HG02852 (cell line): Measurements from ENCODE around the gene ANAPC16.
A peak's percentile ranks its signal among the peaks of the same experiment; 100 is the strongest.
"Not testable (repeated sequence)": the region's sequence is repeated elsewhere in the genome, so short reads cannot be mapped to it uniquely, and the experiment has no call there.

Experiments used
- ATAC-seq: cut with Tn5 transposase; IDR thresholded peaks from one replicate; pipeline ENCODE4 v1.9.1; 2021; ENCODE audit warnings: mild to moderate bottlenecking, moderate library complexity; ENCODE audit not compliant: unreplicated experiment

The ANAPC16 gene

GRCh38 chr10:72261784-72262404 is 46.1 kb downstream of the ANAPC16 start:
- peak; percentile 9 for ATAC-seq

DNA sequence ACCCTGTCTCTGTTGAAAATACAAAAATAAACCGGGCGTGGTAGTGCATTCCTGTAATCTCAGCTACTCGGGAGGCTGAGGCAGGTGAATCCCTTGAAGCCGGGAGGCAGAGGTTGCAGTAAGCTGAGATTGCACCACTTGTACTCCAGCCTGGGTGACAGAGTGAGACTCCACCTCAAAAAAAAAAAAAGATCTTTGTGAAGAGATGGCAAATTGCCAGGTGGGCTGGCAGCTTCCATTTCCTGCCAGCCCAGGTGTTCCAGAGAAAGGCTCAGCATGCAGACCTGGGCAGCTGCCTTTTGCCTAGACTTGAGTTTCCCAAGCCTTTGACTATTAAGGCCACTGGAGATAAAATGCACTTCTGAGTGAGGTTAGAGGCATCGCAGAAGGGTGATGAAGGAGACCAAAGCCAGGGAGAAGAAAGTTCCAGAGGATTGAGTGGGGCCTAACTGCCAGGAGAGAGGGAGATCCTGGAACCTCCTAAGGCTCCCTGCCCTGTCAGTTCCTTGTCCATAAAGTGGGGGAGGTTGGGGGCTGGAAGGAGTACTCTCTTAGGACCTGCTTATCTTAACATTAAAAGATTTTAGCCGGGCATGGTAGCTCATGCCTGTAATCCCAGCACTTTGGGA is 47.9 kb downstream of the ANAPC16 start:
- no peak for ATAC-seq

DNA sequence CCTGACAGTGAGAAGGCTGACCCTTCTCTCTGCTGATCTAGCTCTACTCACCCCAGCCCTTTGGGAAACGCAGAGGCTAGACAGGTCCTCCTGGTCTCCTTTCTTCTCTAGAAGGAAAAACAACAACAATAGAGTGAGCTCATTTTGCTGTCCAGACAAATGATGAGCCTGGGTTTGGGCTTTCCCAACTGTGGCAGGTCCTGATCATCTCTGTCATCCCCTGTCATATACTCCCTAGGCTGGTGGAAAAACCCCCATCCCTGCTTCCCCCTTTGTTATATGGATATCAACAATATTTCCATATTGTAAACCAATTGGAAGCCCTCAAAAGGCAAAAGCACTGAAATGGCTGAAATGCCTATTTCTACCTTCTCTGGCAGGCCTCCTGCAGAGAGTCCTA is 48.7 kb downstream of the ANAPC16 start:
- no peak for ATAC-seq

GRCh38 chr10:72265508-72265907 is 49.7 kb downstream of the ANAPC16 start:
- ATAC-seq, result no peak

GRCh38 chr10:72265990-72266865 is 50.4 kb downstream of the ANAPC16 start:
- ATAC-seq, result no peak

DNA sequence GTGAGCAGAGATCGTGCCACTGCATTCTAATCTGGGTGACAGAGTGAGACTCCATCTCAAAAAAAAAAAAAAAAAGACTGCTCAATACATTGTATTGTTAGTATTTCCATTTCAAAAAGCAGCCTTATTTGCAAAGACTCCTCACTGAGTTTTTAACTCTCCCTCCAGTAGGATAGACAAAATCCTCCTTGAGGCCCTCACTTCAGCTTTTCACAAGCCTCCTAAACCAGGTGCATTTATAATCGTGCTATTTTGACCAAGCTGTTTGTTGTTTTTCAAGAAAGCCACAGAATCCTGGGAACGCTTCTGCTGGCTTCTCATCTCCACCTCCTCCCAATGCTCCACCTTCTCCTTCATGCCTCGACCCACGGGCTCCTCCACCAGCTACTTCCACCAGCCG is 51.6 kb downstream of the ANAPC16 start:
- no peak for ATAC-seq

DNA sequence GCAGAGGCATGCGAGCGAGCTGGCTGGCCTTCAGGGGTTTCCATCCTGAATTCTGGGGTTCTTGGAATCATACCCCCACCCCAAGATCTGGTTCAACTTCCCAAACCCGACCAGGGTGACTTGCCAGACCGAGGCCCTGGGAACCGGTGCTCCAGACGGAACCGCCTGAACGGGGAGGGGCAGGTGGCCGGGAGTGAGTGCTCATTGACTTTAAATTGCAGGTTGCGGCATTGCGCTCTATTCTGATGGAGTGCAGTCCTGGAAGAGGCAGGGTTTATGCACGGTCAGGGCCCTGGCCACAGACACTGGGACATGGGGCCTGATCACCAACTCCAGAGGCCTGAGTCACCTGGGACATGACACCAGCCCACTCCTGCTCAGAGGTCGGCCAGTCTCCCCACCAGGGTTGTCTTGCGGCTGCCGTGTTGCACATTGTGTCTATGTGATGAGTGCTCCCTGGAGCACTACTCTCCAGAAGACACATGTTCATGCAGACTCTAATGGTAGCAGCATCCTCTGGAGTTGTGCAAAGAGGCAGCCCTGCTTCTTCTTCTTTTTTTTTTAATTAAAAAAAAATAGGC is 52.1 kb downstream of the ANAPC16 start:
- no peak for ATAC-seq

DNA sequence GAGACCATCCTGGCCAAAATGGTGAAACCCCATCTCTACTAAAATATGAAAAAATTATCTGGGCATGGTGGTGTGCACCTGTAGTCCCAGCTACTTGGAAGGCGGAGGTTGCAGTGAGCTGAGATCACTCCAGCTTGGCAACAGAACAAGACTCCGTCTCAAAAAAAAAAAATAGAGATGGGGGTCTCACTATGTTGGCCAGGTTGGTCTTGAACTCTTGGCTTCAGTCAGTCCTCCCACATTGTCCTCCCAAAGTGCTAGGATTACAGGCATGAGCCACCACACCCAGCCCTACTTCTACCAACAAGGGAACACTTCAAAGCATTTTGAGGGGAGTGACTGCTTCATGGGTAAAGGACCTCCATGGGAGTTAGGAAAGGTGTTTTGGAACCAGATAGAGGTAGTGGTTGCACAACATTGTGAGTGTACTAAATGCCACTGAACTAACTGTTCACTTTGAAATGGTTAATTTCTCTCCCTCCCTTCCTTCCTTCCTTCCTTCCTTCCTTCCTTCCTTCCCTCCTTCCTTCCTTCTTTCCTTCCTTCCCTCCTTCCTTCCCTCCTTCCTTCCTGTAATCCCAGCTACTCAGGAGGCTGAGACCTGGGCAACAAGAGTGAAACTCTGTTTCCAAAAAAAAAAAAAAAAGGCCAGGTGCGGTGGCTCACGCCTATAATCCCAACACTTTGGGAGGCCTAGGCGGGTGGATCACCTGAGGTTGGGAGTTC is 52.8 kb downstream of the ANAPC16 start:
- not testable (repeated sequence) for ATAC-seq

DNA sequence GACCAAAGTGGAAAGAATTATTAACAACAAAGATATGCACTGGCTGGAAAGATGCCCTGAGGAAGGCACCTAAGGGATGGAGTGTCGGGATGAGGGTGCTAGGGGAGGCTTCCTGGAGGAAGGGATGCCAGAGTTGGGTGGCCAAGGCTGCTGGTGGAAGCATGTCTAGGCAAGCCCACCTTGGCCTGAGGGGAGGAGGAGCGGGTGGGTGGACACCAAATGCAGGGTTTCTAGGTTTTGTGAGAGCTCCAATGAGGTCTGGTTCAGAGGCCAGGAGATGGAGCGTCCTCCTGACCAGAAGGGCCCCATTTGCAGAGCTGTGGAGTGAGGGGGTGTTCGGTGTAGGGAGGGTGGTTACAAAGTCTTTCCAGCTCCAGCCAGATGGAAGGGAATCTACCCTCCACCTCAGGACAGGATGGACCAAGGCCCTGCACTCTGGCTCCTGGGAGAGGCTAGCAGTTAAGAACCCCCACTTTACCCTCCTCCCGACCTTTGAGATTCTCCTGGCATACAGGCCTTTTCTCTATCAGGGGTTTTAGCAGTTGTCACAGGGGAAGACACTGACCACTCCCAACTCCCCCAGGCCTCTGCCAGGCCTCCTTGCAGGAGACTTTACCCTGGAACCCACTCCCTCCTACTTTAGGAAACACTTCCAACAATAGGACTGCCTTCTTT is 54.9 kb downstream of the ANAPC16 start:
- no peak for ATAC-seq

DNA sequence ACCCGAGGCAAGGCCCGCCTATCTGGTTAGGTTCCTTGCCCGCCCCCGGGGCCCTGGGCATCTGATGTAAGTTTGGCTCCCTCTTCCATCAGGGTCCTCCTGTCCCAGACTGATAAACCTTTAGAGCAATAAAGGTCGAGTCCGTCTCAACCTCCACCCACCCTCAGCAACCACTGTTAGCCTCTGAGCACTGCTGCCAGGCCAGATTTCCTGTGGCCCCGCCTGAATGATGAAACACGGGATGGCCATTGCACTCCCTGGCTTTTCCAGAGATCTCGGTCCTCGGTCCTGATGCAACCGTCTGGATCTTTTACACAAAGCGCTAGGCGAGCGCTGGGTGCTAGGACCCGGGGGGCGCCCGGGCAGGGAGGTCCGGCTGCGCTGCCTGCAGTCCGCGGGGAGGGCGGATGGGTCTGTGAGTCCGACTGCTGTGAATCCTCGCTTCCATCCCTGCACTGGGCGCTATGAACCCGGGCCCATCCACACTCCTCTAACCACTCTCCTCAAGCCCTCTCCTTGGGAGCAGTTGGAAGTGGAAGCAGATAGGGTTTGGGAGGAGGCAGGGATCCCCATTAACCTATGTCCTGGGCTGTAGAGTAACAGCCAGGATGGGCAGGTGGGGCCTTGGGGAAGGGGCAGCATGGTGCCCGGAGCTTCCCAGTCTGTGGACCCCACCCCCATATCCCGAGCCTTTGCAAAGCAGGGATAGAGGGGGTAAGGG is 57.0 kb downstream of the ANAPC16 start:
- no peak for ATAC-seq

GRCh38 chr10:72273410-72274212 is 57.8 kb downstream of the ANAPC16 start, which contains the start of gene DDIT4:
Gene DDIT4, plus strand, starts transcription at chr10:72273924. Its CDS starts 293 bp downstream, at chr10:72274217.
- peak; percentile 87 for ATAC-seq

GRCh38 chr10:72274213-72274729 is 58.5 kb downstream of the ANAPC16 start:
- no peak for ATAC-seq

DNA sequence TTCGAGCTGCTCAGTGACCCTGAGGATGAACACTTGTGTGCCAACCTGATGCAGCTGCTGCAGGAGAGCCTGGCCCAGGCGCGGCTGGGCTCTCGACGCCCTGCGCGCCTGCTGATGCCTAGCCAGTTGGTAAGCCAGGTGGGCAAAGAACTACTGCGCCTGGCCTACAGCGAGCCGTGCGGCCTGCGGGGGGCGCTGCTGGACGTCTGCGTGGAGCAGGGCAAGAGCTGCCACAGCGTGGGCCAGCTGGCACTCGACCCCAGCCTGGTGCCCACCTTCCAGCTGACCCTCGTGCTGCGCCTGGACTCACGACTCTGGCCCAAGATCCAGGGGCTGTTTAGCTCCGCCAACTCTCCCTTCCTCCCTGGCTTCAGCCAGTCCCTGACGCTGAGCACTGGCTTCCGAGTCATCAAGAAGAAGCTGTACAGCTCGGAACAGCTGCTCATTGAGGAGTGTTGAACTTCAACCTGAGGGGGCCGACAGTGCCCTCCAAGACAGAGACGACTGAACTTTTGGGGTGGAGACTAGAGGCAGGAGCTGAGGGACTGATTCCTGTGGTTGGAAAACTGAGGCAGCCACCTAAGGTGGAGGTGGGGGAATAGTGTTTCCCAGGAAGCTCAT is 59.0 kb downstream of the ANAPC16 start:
- no peak for ATAC-seq

DNA sequence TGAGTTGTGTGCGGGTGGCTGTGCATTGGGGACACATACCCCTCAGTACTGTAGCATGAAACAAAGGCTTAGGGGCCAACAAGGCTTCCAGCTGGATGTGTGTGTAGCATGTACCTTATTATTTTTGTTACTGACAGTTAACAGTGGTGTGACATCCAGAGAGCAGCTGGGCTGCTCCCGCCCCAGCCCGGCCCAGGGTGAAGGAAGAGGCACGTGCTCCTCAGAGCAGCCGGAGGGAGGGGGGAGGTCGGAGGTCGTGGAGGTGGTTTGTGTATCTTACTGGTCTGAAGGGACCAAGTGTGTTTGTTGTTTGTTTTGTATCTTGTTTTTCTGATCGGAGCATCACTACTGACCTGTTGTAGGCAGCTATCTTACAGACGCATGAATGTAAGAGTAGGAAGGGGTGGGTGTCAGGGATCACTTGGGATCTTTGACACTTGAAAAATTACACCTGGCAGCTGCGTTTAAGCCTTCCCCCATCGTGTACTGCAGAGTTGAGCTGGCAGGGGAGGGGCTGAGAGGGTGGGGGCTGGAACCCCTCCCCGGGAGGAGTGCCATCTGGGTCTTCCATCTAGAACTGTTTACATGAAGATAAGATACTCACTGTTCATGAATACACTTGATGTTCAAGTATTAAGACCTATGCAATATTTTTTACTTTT is 59.7 kb downstream of the ANAPC16 start:
- ATAC-seq, result no peak

DNA sequence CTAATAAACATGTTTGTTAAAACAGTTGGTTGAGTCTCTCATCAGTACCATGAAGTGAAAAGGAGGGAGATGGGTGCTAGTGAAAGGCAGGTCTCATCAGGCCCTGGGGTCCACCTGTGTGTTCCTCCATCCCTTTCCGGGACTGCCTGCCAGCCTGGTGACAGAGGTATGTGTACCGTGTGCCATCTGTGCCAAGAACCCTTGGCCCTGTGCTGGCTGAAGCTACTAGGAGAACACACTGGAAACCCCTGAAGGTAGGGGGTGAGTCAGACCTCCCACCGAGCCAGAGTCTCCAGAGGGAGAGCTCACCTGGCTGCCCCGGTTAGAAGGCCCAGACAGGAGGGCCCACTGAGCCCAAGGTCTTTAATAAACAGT is 60.2 kb downstream of the ANAPC16 start:
- no peak for ATAC-seq

DNA sequence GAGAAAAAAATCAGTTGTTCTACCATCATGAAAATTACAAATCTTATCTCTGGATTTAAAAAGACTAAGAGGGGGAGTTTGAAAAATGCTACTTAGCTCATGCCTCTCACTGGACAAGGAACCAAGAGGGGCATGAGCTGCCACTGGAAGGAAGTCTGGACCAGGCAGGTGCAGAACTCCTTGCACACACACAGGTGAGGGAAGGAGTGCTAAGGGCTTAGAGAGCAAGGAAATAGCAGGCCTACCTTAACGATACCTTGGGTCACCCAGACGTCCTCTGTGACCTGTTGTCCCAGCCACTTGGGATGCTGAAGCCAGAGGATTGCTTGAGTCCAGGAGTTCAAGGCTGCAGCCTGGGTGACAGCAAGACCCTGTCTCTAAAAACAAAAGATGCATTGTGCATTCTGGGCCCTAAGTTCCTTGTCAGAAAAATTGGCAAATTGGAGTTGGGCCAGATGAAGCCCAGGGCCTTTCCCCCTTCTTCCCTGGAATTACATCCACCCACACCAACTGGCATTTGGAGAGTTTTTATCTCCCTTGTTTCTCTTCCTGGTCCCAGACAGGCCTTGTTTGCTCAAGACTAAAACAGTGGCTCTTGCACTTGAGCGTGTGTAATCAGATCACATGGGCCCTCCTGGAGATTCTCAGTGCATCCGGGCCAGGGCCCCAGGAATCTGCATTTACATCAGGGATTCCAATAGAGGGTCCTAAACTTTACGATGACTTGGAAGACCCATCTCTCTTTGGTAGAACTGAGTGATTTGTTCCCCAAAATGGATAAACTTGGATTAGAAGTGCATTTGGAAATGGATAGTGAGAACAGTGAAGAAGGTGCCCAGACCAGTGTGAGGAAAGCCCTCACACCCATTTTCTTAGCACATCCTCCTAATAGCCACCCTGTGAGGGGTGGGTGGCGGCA is 60.9 kb downstream of the ANAPC16 start:
- ATAC-seq, result no peak
